ENCODE data around the gene RAB7B.

Gene RAB7B

DNA sequence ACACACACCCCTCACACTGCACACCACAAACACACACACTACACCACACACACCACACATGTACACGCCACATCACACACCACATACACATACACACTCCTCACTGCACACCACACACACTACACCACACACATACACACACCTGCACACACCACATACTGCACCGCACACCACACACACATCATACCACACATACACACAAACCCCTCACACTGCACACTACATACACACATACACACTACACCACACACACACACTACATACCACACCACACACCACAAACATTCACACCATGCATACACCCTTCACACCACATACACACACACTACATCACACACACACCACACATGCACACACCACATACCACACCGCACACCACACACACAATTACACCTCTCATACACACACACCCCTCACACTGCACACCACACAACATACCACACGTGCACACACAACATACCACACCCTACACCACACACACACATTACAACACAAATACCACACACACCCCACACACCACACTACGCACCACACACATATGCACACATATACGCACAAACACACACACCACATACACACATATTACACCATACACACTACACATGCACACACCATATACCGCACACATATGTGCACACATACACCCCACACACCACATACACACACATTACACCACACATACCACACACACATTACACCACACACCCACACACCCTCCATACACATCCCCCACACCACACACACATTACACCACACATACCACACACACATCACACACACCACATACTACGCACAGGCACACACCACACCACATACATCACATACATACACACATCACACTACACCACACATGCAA is 29.6 kb downstream of the RAB7B start:
- no peak for DNase-seq (ENCODE audit: low read depth)

DNA sequence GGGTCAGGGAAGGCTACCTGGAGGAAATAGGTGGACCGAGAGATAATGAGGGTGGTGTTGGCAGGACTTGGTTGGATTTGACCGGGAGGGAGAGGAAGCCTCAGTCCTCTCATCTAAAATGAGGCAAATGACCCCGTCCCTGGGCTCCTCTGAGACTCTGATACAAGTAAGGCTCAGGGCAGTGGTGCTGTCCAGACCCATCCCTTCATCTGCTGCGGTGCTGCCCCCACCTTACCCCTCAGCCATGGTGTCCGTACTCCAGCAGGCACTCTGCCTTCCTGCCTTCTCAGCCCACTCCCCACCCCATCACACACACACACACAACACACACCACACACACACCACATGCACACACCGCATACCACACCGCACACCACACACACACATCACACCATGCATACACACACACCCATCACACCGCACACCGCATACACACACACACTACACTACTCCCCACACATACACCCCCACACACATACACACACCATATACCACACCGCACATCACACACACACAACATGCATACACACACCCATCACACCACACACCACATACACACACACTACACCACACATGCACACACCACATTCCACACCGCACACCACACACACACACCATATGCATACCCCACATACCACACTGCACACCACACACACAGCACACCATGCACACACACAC is 30.6 kb downstream of the RAB7B start:
- no peak for DNase-seq (ENCODE audit: low read depth)

DNA sequence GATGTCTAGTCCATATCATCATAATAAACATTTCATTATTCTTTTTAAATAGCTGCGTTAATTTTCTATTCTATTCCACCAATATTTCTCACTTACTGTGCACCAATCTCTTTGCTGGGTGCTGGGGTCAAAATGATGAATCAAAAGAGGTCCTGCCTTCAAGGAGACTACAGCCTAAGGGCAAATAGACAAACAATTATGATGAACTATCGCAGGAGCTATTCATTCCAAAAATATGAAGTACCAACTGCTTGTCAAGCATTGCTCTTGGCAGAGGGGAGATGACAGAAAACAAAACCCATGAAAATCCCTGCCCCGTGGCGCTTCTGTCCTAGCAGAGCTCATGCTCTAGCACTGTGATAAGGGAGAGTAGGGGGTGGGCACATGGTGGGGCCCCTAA is 31.1 kb downstream of the RAB7B start:
- no peak for DNase-seq (ENCODE audit: low read depth)

DNA sequence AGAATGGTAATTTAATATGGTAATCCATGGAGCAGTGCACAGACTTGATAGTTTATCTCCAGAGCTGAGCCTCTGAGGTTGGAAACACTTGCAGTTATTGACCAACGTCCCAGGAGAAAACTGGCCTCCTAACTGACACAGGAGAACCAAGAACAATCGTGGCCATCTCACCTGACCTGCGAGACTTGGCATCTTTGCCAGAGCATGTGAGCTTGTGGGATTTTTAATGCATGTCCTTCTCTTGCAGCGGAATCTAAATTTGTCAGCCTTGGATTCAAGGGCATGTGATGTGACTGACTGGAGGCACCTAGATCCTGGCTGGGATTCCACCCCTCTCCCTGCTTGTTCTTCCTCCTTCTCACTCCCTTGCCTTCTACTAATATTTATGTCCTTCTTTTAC is 32.1 kb downstream of the RAB7B start:
- no peak for DNase-seq (ENCODE audit: low read depth)

DNA sequence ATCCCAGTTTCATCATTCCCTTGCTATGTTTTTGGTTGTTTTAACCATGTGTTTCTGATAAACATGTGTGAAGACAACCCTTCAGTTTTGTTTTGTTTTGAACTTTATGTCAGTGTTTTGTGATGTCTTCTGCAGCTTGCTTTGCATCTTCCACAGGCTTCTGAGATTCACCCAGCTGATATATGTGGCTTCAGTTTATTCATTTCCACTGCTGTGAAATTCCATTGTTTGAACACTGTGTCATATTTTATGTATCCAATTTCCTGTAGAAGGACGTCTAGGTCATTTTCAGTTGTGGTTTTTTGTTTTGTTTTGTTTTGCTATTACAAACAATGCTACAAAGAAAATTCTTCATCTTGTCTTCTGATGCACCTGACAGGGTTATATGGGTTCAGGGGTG is 32.7 kb downstream of the RAB7B start:
- no peak for DNase-seq (ENCODE audit: low read depth)

DNA sequence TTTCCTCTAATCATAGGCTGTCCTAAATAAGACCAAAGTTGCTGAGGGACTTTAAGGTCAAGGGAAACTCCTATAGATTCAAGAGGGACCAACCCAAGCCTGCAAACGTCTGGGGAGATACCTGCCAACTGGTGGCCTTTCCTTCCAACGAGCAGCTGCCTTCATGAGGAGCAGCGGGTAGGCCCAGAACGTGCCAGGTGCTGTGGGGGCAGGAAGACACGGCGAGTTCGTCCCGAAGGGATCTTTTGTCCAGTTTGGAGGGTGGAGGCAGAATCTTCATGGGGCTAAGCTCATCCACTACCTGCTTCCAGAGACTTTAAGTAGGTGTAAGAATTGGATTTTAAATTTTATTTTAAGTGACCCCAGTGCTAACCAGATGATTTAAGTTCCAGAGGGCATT is 34.0 kb downstream of the RAB7B start:
- no peak for DNase-seq (ENCODE audit: low read depth)

DNA sequence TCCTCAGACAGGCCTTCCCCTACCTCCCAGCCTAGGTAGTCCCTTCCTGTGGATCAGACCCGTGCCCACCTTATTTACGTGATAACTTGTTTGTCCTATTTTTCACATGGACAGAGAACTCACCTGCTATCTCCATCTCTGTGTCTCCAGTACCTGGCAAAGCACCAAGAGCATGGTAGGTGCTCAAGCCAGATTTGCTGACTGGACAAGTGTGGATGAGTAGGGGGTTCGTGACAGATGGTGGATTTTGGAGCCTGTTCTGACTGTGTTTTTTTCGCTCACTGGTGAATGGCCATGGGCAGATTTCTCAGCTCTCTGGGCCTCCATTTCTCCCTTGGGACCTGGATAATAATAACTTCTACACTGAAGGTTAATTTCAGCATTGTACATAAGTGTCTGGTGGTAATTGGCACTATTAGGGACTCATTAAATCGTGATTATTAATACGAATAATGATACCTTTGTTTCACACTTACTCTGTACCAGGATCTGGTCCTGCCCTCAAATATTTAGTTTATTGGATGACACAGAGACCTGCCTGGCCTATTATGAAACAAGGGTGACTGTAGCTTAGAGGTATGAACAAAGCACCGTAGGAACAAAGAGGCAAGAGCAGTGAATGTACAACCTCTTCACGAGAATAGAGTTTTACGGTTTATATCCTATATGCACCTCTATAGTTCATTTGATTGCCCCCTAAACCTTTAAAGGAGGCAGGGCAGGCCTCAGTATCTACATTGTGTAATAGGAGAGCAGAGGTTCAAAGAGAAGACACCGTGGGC is 35.5 kb downstream of the RAB7B start:
- no peak for DNase-seq (ENCODE audit: low read depth)

DNA sequence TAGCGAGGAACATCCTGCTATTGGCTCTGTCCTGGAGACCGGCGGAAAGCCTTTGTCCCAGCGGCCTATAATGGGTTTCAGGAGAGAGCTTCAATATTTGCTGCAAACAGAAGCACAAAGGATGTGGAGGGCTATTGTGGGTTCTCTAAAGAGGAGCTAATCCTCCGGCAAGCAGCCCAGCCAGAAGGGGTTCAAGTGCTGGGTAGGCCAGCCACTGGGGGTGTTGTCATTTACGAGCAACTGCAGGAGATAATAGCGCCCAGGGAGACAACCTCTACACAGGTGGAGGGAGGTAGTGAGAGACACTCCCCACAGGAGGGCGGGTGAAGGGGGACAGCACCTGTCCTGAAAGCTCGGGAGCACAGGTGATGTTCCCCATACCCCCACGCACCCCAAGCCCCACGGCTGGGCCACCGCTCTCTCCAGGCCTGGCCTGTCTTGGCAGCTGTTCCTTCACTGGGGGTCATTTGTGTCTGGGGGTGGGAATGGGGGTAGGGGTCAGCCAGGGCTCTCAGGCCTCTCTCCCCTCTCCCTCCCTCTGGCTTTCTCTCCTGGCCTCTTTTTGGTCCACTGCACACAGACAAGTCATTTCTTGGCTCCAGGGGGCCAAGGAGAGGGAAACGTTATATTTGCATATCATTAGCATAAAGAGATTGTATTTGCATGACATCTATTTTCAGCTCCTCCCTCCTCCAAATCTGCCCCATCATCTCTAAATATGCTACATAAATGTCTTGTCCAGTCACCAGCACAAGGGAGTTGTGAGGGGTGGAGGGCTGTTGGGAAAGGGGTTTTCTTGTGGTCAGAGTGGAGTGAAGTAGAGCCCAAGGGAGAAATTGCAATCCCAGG is 37.9 kb downstream of the RAB7B start:
- DNase-seq (ENCODE audit: low read depth), result no peak

DNA sequence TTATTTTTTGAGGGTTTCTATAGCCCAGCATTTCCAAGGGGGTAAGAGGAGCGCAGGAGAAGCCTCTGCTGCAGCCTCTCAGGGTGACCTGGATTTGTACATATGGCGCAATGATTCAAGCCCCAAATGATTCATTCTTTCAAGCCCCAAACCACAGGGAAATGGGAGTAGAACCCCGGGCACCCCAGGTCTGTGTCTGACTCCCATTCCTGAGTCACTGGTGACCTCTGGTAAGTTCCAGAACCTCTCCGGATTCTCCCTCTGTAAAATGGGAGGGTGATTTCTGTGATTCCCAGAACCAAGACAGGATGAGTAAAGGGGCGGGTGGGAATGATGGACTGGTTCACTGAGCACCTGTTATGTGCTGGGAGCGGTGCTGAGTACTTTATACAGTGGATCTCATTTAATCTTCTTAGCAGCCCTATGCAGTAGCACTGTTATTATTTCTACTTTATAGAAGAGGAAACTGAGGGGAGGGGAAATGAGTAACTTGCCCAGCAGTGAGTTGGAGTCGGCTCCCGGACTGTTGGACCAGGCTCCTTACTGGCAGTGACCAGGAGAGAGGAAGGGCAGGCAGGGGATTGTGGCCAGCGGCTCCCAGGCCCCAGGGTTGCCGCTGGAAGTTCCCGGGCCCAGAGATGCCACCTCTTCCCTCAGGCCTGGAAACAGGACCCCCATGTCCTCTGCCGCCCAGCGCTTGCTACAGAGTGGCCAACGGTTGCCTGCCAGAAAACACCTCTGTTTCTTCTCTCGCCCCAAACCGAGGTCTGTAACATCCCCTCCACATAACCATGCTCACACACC is 39.6 kb downstream of the RAB7B start:
- DNase-seq (ENCODE audit: low read depth), result peak; percentile 86

DNA sequence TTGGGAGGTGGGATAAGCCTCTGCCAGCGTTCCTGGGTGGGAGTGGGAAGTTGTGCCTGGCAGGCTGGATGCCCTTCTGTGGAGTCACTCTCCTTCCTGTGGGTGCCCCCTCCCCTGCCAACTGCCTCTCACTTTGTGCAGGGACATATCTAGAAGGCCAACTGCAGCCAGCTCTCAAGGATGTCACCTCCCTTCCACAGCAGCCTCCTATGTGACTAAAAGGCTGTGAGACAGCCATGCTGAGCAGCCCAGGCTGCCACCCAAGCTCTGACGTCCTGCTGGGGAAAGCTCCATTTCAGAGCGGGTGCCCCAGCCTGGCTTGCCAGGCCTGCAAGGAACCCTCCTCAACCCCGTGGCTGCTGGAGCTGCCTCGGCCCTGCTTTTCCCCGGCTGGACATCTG is 40.4 kb downstream of the RAB7B start:
- DNase-seq (ENCODE audit: low read depth), result no peak

DNA sequence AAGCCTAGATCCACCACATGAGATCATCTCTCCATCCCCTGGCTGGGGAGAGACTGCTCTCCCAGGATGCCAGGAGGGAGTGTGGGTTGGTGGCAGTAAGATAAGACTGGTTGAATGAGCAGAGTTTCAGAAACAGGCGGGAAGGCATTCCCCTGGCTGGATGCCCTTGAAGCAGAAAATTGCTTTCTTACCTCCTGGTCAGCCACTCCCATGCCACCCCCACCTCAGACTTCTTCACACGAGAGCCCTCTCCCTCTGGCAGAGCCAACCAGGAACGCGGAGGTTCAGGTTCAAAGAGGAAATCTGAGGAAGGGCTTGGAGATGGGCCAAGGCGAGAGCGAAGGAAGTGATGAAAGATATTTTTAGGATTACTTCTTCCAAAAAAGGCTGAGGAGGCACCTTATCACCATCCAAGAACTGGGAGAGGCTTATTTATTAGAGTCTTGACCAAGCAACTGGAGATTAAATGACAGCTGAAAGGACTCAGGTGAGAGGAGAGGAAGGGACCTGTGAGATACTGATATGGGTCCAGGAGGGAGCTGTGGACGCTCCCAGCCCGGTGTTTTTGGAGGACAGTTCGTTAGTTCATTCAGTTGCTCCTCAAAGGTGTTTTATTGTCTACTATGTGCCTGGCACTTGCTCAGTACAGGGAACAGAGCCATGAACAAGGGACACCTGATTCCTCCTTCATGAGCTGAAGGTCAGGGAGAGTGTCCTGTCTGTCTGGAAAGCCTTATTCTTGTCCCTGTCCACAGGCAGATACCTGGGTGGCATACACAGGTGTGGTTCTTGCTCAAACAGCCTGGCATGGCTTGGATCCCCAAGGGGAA is 41.0 kb downstream of the RAB7B start:
- DNase-seq (ENCODE audit: low read depth), result no peak

DNA sequence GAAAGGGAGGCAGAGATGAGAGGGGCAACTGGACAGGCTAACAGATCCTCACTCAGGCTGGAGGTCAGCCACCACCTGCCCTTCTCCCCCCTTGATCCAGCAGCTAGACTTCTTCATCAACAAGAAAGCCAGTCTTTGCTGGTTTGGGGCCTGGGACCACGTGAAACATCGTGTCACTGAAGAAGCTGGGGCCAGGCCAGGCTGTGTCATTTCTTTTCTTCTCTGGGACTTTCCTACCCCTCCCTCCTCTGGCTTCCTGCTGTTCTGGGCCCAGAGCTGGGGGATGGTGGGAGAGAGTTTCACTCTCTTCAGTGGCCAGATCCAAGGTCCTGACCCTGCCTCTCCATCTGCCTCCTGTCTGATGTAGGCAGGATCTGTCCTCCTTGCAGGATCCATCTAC is 41.8 kb downstream of the RAB7B start:
- no peak for DNase-seq (ENCODE audit: low read depth)

DNA sequence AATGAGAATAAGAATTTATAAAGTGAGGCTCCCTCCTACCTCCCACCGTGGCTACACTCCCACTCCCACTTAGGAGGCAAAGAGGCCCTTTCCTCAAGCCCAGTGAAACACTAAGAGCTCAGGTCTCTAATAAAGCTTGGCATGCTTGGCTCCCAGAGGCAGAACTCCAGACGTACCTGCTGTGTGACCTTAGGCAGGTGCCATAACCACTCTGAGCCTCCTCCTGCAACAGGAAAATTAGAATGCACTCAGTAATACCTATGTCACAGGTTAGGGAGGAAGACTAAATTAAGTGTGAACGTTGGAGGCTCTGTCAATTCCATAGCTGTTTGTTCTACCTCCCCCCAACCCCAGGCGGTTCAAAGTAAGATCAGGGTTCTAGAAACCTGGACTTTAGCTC is 43.4 kb downstream of the RAB7B start:
- DNase-seq (ENCODE audit: low read depth), result no peak

DNA sequence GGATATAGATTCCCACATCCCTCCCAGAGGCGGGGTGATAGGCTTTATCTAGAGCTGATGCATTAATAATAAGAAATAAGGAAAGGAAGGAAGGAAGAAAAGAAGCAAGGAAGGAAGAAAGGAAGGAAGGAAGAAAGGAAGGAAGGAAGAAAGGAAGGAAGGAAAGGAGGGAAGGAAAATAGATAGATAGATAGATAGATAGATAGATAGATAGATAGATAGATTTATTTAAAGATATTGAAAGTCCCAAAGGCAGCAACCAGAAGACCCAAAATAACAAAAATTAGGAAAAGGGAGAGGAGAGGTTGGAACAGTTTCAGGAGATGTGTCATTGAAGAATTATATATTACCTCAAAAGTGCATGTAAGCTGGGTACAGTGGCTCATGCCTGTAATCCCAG is 47.7 kb downstream of the RAB7B start:
- no peak for DNase-seq (ENCODE audit: low read depth)

DNA sequence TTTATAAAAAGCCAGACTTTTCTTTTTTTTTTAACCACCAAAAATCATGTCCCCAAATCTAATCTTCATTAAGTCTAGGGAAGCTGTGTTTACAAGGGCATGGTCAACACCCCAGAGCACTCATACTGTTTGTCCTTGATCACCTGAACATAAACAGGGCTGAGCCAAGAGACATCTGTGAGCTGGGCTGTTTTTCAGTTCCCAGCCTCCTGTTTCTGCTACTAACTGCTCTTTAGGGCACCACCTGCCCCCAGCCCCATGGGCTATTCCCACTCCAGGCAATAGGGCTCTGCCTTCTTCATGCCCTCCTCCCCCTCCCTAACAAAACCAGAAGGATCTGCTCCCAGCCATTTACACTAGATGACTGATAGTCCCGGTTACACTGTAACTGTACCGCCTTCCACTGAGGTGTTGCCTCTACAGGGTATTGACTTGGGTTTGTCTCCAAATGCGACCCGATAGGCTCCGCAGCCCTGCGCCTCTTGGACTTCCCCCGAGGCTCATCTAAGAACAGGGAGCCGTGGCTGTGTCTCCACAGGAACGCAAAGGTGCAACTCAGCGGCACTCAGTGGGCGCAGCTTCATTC is 48.3 kb downstream of the RAB7B start:
- DNase-seq (ENCODE audit: low read depth), result no peak

DNA sequence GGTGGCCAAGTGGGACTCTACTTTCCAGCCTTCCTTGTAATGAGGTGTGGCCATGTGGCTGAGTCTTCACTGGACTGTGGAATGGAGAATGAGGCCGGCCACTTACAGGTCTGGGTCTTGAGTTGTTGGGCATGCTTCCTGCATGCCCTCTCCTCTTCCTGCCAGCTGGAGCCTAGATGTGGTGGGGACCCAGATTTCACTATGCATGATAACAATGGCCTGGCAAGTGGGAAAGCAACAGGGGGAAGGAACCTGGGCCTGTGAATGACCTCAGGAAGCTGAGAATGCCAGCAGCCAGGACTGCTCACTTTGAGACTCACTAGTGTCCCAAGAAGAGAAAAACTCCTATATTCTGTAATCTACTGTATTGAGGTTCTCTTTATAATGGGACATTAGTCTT is 51.4 kb downstream of the RAB7B start:
- no peak for DNase-seq (ENCODE audit: low read depth)

DNA sequence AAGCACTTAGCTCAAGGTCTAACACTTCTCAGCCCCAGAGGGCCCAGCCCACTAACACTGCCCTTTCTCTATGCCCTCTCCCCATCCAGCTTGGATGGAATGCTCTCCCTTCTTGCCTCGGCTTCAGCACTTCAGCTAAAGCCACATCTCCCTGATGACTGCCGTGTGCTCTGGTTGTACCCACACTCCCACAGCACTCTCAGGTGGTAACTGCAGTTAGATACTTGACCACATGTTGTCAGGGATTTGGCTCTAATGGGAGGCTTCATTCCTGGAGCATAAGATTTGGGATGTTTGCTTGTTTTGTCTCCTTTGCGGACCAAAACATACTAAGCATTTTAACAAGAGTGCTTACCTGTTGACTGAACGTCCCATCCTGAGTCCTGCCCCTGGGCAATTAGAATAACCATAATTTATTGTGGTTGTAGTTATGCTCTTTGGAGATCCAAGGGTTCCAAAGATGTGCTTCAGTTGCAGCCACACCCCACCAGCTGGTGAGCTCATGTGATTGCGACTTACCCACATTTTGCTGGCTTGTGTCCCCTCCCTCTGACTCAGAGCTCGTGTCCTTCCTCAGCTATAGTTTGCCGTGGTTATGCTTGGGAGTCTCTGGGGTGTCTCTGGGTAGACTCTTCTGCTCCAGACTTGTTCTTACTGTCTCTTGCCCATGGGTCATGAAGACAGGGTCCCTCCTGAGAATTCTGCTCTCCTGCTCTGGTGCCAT is 52.2 kb downstream of the RAB7B start:
- no peak for DNase-seq (ENCODE audit: low read depth)

DNA sequence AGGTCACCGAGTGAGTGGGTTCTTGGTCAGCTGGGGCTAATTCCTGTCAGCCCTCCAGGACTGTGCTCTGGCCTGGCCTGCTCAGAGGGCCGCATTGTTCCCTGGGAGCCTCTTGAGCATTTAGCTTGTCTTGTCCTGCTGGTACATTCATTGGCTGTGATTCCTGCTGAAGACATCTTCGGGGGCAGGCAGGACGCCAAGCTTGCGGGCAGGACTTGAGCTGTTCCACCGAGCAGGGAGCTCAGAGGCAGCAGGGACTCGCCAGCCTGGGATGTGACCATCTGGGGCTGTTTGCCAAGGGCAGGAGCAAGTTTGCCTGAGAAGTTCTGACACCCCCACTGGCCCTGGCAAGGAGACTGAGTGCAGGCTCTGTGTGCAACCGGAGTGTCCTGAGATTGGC is 52.9 kb downstream of the RAB7B start:
- DNase-seq (ENCODE audit: low read depth), result no peak

DNA sequence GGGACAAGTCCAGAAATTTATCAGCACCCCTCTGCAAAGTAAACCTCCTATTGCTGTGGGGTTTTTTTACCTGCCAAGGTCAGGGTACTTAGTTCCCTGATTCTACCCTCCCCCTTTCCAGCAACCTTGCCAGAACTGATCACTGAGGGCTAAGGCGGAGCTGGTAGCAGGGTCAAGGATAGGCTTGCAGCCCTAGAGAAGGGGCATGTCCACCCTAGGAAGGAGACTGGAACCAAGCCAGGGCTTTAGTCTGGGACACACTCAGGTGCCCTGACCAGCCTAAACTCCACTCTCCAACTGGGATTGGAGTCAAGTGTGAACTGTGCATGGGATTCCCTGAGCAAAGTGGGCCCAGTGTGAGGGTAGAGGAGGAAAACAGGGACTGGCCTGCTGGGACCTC is 53.4 kb downstream of the RAB7B start:
- no peak for DNase-seq (ENCODE audit: low read depth)

Measured in HS-5 (cell line).